HepG2 (cell line): Measurements from ENCODE around the gene PDGFRB. TPM values are rescaled to one million over a fixed set of nuclear protein-coding genes. Genes with fewer than 3 reads are reported as not detected.

Experiments
- ATAC-seq: fragments of 200-7000 bp; cut with Tn5 transposase; 3 replicates; pipeline ENCODE4 v1.9.1; 2020; ENCODE audit warnings: mild to moderate bottlenecking, moderate library complexity
- BruUV-seq: library from RNA; stranded (reverse); fragments of 400-500 nt; replicated peaks from 2 replicates; lab custom pipeline; 2021; lab: Mats Ljungman, UMichigan
- CTCF ChIA-PET: fragments of 300-600 bp; formaldehyde crosslinking; extraction: SDS; loops from one replicate; lab custom pipeline; 2021; ENCODE audit warnings: low total read pairs, inconsistent platforms, low intra/inter-chr PET ratio; lab: Yijun Ruan, JAX
- POLR2A ChIA-PET: fragments of 350-600 bp; sonication (Branson Sonifier 250); formaldehyde crosslinking; loops from one replicate; lab custom pipeline; 2020; ENCODE audit warnings: antibody characterized with exemption, inconsistent platforms; lab: Yijun Ruan, JAX
- DNase-seq: peaks from one replicate; pipeline ENCODE4 v3.0.0-alpha.2; 2015; ENCODE audit warnings: low spot score
- FAIRE-seq: peaks from 3 replicates; lab custom pipeline; 2011; peaks lifted over from hg19 to GRCh38; lab: Jason Lieb, UNC
- H2AFZ ChIP-seq: one replicate; pipeline ENCODE4 v1.6.1; 2011; ENCODE audit warnings: low read length, inconsistent platforms
- H3K27ac ChIP-seq: fragments of 300-600 bp; 3 replicates; pipeline ENCODE4 v1.8.0; 2011; ENCODE audit warnings: mixed run types, mild to moderate bottlenecking, mixed read lengths, low read length, inconsistent platforms; ENCODE audit not compliant: insufficient read depth; ENCODE audit errors: extremely low read length
- H3K27me3 ChIP-seq, 2 experiments: fragments of 200-600 bp in 1 of 2; 2 replicates in 1 of 2; 3 replicates in 1 of 2; pipeline versions ENCODE4 v1.6.0 to v1.8.0; 2011; ENCODE audit warnings: low read length in 2 of 2, mild to moderate bottlenecking in 2 of 2, moderate library complexity in 2 of 2, inconsistent platforms in 1 of 2; ENCODE audit not compliant: insufficient read depth in 2 of 2, control insufficient read depth in 1 of 2
- H3K36me3 ChIP-seq, 2 experiments: fragments of 200-600 bp in 1 of 2; replicated peaks in 1 of 2; 2 replicates in 1 of 2; 3 replicates in 1 of 2; pipeline versions ENCODE4 v1.5.1 to v1.8.0; 2011; ENCODE audit warnings: low read length in 2 of 2, inconsistent platforms in 1 of 2; ENCODE audit not compliant: insufficient read depth in 2 of 2, control insufficient read depth in 1 of 2
- H3K4me1 ChIP-seq: 2 replicates; pipeline ENCODE4 v1.5.1; 2012; ENCODE audit warnings: low read length, inconsistent platforms; ENCODE audit not compliant: insufficient read depth
- H3K4me2 ChIP-seq: 2 replicates; pipeline ENCODE4 v1.6.0; 2011; ENCODE audit warnings: low read depth, low read length, inconsistent platforms
- H3K4me3 ChIP-seq, 3 experiments: fragments of 200-600 bp in 1 of 3; sonication (generic), shearing (Covaris generic) in 1 of 3; replicated peaks in 1 of 3; 2 replicates each; pipeline ENCODE4 v1.5.1; 2011 to 2016; ENCODE audit warnings: low read length in 3 of 3, inconsistent platforms in 2 of 3, low read depth in 2 of 3, mild to moderate bottlenecking in 2 of 3, control low read depth in 1 of 3, mixed read lengths in 1 of 3; ENCODE audit not compliant: insufficient read depth in 1 of 3
- H3K79me2 ChIP-seq: one replicate; pipeline ENCODE4 v1.6.1; 2011; ENCODE audit warnings: low read length, inconsistent platforms; ENCODE audit not compliant: insufficient read depth
- H3K9ac ChIP-seq: 2 replicates; pipeline ENCODE4 v1.6.0; 2011; ENCODE audit warnings: mild to moderate bottlenecking, low read depth, low read length, inconsistent platforms; ENCODE audit not compliant: insufficient read depth
- H3K9me3 ChIP-seq: 2 replicates; pipeline ENCODE4 v1.5.1; 2012; ENCODE audit warnings: mild to moderate bottlenecking, low read length
- H4K20me1 ChIP-seq: 2 replicates; pipeline ENCODE4 v1.6.0; 2011; ENCODE audit warnings: inconsistent platforms, mild to moderate bottlenecking, low read length, moderate library complexity; ENCODE audit not compliant: insufficient read depth
- CENPT ChIP-seq: sonication (generic); formaldehyde crosslinking; IDR thresholded peaks from 2 replicates; pipeline ENCODE4 v1.8.0; 2022; ENCODE audit warnings: low read depth, mild to moderate bottlenecking, moderate library complexity, missing genetic modification reagents
- ERF ChIP-seq: IDR thresholded peaks from 2 replicates; pipeline ENCODE4 v1.6.1; 2018; ENCODE audit warnings: missing biosample characterization, missing genetic modification reagents
- PTBP1 ChIP-seq: fragments of 200-400 bp; formaldehyde crosslinking; IDR thresholded peaks from 2 replicates; pipeline ENCODE4 v1.6.1; 2018; ENCODE audit warnings: low read length, low read depth; ENCODE audit not compliant: poor library complexity, severe bottlenecking
- RBAK ChIP-seq: sonication (generic); formaldehyde crosslinking; IDR thresholded peaks from 2 replicates; pipeline ENCODE4 v1.5.1; 2020; ENCODE audit warnings: mild to moderate bottlenecking, missing genetic modification reagents
- ZKSCAN1 ChIP-seq: fragments of 150-350 bp; IDR thresholded peaks from 2 replicates; pipeline ENCODE4 v1.6.1; 2014; ENCODE audit warnings: low read length
- ZNF138 ChIP-seq: sonication (generic); formaldehyde crosslinking; IDR thresholded peaks from 2 replicates; pipeline ENCODE4 v1.5.0; 2020; ENCODE audit warnings: mild to moderate bottlenecking, low read depth, missing genetic modification reagents
- ZNF317 ChIP-seq: sonication (generic); formaldehyde crosslinking; IDR thresholded peaks from 2 replicates; pipeline ENCODE4 v1.5.0; 2020; ENCODE audit warnings: mild to moderate bottlenecking, missing genetic modification reagents
- WGBS: methylation state at CpG from one replicate; pipeline ENCODE4 v1.1.6; 2017; ENCODE audit warnings: low lambda C conversion rate; 5-methylcytosine and 5-hydroxymethylcytosine counted together
- in situ Hi-C: cut with HindIII; loops from 2 replicates; pipeline ENCODE4 v1.10.0; 2017; ENCODE audit warnings: low pct_unique_long_range_greater_than_20kb; ENCODE audit not compliant: extremely low pct_ligation_motif_present
- intact Hi-C: fragments of 100-400 bp; cut with micrococcal nuclease; formaldehyde crosslinking; loops from one replicate; pipeline ENCODE4 v1.10.0; 2022; ENCODE audit not compliant: unreplicated experiment
- polyA plus RNA-seq, 8 experiments: library from polyadenylated mRNA; depleted of rRNA in 3 of 8; stranded (reverse) in 7 of 8; unstranded in 1 of 8; fragments of >200 nt; fragmentation: Illumina TruSeq in 4 of 8; extraction: Trizol in 4 of 8; gene quantifications; 2 replicates each; pipeline versions ENCODE4 v1.2.1 to v1.2.3, GENCODE V29; 2011 to 2016; ENCODE audit warnings: low read depth in 4 of 8, missing spikeins in 1 of 8, mixed read lengths in 1 of 8; ENCODE audit not compliant: insufficient read depth in 1 of 8
- total RNA-seq, 5 experiments: library from RNA; depleted of rRNA; stranded (reverse); fragments of >200 nt; fragmentation: Illumina TruSeq; extraction: Trizol; gene quantifications; 2 replicates each; pipeline ENCODE4 v1.2.3, GENCODE V29; 2016; ENCODE audit warnings: low read depth in 1 of 5
- TF ChIP-seq, protein P1 (sequence below): sonication (generic); formaldehyde crosslinking; IDR thresholded peaks from 2 replicates; pipeline ENCODE4 v1.4.0; 2020; ENCODE audit warnings: missing genetic modification reagents
- TF ChIP-seq, protein P2 (sequence below): sonication (generic); formaldehyde crosslinking; IDR thresholded peaks from 2 replicates; pipeline ENCODE4 v1.4.0; 2020; ENCODE audit warnings: missing genetic modification reagents

Gene PDGFRB
- total and polyA plus RNA-seq, 2 of the 13 experiments (the other 11 are each of a cell fraction or from before 2014, with no cell fraction given), result 4.0 to 21.0 TPM

DNA sequence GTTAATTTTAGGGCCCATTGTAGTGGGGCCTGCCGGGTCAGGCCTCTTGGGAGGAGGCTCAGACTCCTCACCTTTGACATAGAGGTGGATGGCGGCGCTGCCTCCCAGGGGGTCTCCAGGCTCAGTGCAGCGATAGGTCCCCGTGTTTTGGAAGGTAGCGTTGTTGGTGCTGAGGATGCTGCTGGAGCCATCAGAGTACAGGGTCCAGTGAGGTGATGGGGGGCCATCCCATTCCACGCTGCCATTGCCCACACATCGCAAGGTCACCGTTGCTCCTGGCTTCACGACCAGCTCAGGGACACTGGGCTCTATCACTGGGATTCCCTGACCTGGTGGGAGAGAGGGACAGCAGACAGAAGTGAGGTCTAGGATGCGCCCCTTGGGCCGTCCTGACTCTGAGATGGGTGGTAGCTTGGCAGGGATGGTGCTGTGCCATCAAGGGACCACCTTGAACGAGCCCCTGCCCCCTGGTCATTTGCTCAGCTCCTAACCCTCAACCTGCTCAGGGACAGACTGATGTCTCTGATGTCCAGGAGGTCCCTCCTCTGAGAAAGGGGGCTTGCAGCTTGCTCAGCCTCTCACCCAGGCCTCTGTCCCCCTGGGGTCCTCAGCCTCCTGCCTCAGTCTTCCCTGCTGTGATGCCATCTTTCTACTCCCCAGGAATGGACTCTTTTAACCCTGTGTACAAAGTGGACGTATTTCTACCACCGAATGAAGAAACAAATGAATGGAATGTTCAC, 74.8 kb downstream of the PDGFRB start:
- CTCF ChIA-PET, result no interaction called here
- H3K9me3 ChIP-seq, result no peaks in the 10 kb centered on the region
- no peak overlapping the region for H2AFZ ChIP-seq
- 0% methylated on average over 3 of the region's 15 CpGs for WGBS
- no peak for ATAC-seq
- intact Hi-C loops, result no loop called here
- in situ Hi-C loops, result no loop called here
- H3K27me3 ChIP-seq, result peaks cover 4 to 49% of the 10 kb centered on the region in 2 experiments
- H3K9ac ChIP-seq, result no peak overlapping the region
- TF ChIP-seq CENPT (no peak), ZNF317 (CRISPR knock-in tag) (no peak), RBAK (CRISPR knock-in tag) (no peak), ZKSCAN1 (no peak), ERF (no peak), ZNF138 (CRISPR knock-in tag) (no peak), PTBP1 (no peak)
- TF ChIP-seq, protein P1, sequence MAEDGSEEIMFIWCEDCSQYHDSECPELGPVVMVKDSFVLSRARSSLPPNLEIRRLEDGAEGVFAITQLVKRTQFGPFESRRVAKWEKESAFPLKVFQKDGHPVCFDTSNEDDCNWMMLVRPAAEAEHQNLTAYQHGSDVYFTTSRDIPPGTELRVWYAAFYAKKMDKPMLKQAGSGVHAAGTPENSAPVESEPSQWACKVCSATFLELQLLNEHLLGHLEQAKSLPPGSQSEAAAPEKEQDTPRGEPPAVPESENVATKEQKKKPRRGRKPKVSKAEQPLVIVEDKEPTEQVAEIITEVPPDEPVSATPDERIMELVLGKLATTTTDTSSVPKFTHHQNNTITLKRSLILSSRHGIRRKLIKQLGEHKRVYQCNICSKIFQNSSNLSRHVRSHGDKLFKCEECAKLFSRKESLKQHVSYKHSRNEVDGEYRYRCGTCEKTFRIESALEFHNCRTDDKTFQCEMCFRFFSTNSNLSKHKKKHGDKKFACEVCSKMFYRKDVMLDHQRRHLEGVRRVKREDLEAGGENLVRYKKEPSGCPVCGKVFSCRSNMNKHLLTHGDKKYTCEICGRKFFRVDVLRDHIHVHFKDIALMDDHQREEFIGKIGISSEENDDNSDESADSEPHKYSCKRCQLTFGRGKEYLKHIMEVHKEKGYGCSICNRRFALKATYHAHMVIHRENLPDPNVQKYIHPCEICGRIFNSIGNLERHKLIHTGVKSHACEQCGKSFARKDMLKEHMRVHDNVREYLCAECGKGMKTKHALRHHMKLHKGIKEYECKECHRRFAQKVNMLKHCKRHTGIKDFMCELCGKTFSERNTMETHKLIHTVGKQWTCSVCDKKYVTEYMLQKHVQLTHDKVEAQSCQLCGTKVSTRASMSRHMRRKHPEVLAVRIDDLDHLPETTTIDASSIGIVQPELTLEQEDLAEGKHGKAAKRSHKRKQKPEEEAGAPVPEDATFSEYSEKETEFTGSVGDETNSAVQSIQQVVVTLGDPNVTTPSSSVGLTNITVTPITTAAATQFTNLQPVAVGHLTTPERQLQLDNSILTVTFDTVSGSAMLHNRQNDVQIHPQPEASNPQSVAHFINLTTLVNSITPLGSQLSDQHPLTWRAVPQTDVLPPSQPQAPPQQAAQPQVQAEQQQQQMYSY (CRISPR knock-in tag), result no peak
- TF ChIP-seq, protein P2, sequence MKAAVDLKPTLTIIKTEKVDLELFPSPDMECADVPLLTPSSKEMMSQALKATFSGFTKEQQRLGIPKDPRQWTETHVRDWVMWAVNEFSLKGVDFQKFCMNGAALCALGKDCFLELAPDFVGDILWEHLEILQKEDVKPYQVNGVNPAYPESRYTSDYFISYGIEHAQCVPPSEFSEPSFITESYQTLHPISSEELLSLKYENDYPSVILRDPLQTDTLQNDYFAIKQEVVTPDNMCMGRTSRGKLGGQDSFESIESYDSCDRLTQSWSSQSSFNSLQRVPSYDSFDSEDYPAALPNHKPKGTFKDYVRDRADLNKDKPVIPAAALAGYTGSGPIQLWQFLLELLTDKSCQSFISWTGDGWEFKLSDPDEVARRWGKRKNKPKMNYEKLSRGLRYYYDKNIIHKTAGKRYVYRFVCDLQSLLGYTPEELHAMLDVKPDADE, result no peak
- TF ChIP-seq, all 625 proteins: peak for 0
- no TSS peak for BruUV-seq
- no peak overlapping the region for H3K4me2 ChIP-seq
- POLR2A ChIA-PET, result no interaction called here
- DNase-seq, result no peak
- H4K20me1 ChIP-seq, result no peaks in the 10 kb centered on the region
- peaks cover 17% of the 10 kb centered on the region for H3K4me1 ChIP-seq
- no peak overlapping the region for H3K27ac ChIP-seq
- H3K4me3 ChIP-seq, result no peak overlapping the region
- FAIRE-seq, result no peak
- H3K36me3 ChIP-seq, result no peaks in the 10 kb centered on the region
- no peaks in the 10 kb centered on the region for H3K79me2 ChIP-seq
